ENCODE measurements around the gene NRARP. TPM values are rescaled to one million over a fixed set of nuclear protein-coding genes. Genes with fewer than 3 reads are reported as not detected.

Gene NRARP
- total RNA-seq, 1 experiment from 2014 or later = 22.2 TPM

DNA sequence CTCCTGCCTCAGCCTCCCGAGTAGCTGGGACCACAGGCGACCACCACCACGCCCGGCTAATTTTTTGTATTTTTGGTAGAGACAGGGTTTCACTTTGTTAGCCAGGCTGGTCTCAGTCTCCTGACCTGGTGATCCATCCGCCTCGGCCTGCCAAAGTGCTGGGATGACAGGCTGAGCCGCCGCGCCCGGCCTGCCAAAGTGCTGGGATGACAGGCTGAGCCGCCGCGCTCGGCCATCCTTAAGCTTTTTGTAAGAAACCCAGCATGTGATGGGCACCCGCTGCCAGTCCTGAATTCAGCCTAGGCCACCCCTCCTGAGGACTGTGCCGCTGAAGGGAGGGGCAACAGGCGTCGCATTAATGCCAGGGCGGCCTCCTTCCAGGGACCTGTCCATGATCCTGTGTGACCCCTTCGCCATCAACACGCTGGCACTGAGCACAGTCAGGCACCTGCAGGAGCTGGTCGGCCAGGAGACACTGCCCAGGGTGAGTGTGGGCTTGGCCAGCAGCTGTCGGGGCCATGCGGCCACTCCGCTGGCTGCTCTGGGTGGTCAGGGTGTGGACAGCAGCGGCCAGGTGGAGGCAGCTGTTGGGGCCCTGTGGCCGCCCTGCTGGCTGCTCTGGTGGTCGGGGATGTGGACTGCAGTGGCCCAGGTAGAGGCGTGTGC is 36.4 kb downstream of the NRARP start:
- RAD21 ChIA-PET (ENCODE audit: low non-redundant PET in 1 of 2, low total read pairs in 2 of 2, uncharacterized antibody in 2 of 2, unreplicated experiment in 2 of 2) = no interaction called here
- Histone ChIP-seq H3K9me3 (ENCODE audit: control insufficient read depth in 1 of 2, insufficient read depth in 1 of 2, low read depth in 1 of 2, low read length in 2 of 2) (no peaks in the 10 kb centered on the region), H3K4me3 (replicated peaks in 1 of 2; ENCODE audit: low read depth in 1 of 2, low read length in 2 of 2) (no peak overlapping the region), H3K9me2 (ENCODE audit: insufficient read depth) (no peaks in the 10 kb centered on the region), H3K4me1 (ENCODE audit: control insufficient read depth in 1 of 2, insufficient read depth in 2 of 2, low read length in 2 of 2) (no peaks in the 10 kb centered on the region), H4K20me1 (ENCODE audit: insufficient read depth) (no peaks in the 10 kb centered on the region), H3K27ac (ENCODE audit: low read depth, low read length) (no peak overlapping the region), H3K9ac (ENCODE audit: low read length) (no peak overlapping the region), H2AFZ (ENCODE audit: low read depth, low read length, poor library complexity, severe bottlenecking) (no peak overlapping the region), H3K4me2 (ENCODE audit: low read length) (no peak overlapping the region), H3K36me3 (ENCODE audit: control insufficient read depth in 1 of 2, insufficient read depth in 2 of 2, low read length in 2 of 2) (peaks cover 12 to 29% of the 10 kb centered on the region in 2 experiments; a peak in 3 of 4 replicates), H3K27me3 (ENCODE audit: insufficient read depth, low read length) (no peaks in the 10 kb centered on the region), H3K79me2 (ENCODE audit: insufficient read depth, low read length) (peaks cover 6% of the 10 kb centered on the region; the same call in 1 of the 2 replicates)
- DNase-seq (ENCODE audit: low read depth, low spot score) = no peak
- CTCF ChIA-PET = no interaction called here
- intact Hi-C loops (cut with micrococcal nuclease) = no loop called here
- ATAC-seq = no peak
- POLR2A ChIA-PET = interaction anchor here (1.3 kb wide), 1 partner anchor 11 kb away, joined by 4 read pairs; the partner anchor contains the start of gene TOR4A
- no TSS peak for BruUV-seq (replicated peaks)
- TF ChIP-seq SP1 (IDR thresholded peaks at IDR 0.05; ENCODE audit: low read depth) (no peak), MAX (IDR thresholded peaks at IDR 0.05) (no peak), ATF3 (IDR thresholded peaks at IDR 0.05) (no peak), JUND (IDR thresholded peaks at IDR 0.05) (no peak), SIN3A (IDR thresholded peaks at IDR 0.05; ENCODE audit: low read depth) (no peak), POLR2A (IDR thresholded peaks at IDR 0.05; ENCODE audit: borderline replicate concordance, extremely low read depth, insufficient read depth, insufficient read length) (no peak), EGR1 (IDR thresholded peaks at IDR 0.05; ENCODE audit: low read depth) (no peak), FOSL1 (IDR thresholded peaks at IDR 0.05; ENCODE audit: low read depth) (no peak), CTCF (IDR thresholded peaks at IDR 0.05 in 2 of 3, conservative IDR thresholded peaks at IDR 0.05 in 1 of 3; ENCODE audit: borderline replicate concordance in 1 of 3, insufficient read depth in 1 of 3, low read depth in 2 of 3, low read length in 2 of 3) (no peak), CEBPB (IDR thresholded peaks at IDR 0.05; ENCODE audit: low read depth) (no peak), SRF (IDR thresholded peaks at IDR 0.05; ENCODE audit: low read depth) (no peak), ZFX (IDR thresholded peaks at IDR 0.05) (no peak), ZNF274 (IDR thresholded peaks at IDR 0.05; ENCODE audit: low read depth, low read length) (no peak), EZH2phosphoT487 (IDR thresholded peaks at IDR 0.05; ENCODE audit: borderline replicate concordance) (no peak), TCF7L2 (IDR thresholded peaks at IDR 0.05; ENCODE audit: borderline replicate concordance, extremely low read depth, insufficient read depth, insufficient read length) (no peak), YY1 (IDR thresholded peaks at IDR 0.05; ENCODE audit: extremely low read depth, insufficient replicate concordance, low read depth, low read length) (no peak), RAD21 (IDR thresholded peaks at IDR 0.05; ENCODE audit: low read depth) (no peak), ELF1 (IDR thresholded peaks at IDR 0.05; ENCODE audit: borderline replicate concordance, low read depth) (no peak), CBX3 (IDR thresholded peaks at IDR 0.05; ENCODE audit: low read depth) (no peak)
- TF ChIP-seq, protein P1, sequence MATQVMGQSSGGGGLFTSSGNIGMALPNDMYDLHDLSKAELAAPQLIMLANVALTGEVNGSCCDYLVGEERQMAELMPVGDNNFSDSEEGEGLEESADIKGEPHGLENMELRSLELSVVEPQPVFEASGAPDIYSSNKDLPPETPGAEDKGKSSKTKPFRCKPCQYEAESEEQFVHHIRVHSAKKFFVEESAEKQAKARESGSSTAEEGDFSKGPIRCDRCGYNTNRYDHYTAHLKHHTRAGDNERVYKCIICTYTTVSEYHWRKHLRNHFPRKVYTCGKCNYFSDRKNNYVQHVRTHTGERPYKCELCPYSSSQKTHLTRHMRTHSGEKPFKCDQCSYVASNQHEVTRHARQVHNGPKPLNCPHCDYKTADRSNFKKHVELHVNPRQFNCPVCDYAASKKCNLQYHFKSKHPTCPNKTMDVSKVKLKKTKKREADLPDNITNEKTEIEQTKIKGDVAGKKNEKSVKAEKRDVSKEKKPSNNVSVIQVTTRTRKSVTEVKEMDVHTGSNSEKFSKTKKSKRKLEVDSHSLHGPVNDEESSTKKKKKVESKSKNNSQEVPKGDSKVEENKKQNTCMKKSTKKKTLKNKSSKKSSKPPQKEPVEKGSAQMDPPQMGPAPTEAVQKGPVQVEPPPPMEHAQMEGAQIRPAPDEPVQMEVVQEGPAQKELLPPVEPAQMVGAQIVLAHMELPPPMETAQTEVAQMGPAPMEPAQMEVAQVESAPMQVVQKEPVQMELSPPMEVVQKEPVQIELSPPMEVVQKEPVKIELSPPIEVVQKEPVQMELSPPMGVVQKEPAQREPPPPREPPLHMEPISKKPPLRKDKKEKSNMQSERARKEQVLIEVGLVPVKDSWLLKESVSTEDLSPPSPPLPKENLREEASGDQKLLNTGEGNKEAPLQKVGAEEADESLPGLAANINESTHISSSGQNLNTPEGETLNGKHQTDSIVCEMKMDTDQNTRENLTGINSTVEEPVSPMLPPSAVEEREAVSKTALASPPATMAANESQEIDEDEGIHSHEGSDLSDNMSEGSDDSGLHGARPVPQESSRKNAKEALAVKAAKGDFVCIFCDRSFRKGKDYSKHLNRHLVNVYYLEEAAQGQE (IDR thresholded peaks at IDR 0.05; ENCODE audit: low read depth) = no peak
